Measurements from ENCODE around the gene FXYD4.

Gene FXYD4

DNA sequence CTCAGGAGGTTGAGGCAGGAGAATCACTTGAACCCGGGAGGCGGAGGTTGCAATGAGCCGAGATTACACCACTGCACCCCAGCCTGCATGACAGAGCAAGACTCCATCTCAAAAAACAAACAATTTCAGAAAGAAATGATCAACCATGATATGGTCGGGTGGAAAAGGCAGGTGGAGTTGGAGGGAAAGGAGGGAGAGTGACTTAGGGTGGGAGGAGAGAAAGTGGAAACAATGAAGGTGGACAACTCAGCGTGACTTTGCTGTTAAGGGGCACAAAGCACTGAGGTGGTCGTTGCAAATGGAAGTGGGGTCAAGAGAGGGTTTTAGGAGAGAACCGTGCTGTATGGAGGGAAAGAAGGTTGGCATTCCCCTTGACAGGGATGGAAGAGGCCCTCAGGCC lies 30.0 kb upstream of the FXYD4 start:
- H3K27ac ChIP-seq, result no peak overlapping the region
- TF ChIP-seq ZFX (IDR thresholded peaks at IDR 0.05; ENCODE audit: borderline replicate concordance), result no peak
- TF ChIP-seq, protein P1, sequence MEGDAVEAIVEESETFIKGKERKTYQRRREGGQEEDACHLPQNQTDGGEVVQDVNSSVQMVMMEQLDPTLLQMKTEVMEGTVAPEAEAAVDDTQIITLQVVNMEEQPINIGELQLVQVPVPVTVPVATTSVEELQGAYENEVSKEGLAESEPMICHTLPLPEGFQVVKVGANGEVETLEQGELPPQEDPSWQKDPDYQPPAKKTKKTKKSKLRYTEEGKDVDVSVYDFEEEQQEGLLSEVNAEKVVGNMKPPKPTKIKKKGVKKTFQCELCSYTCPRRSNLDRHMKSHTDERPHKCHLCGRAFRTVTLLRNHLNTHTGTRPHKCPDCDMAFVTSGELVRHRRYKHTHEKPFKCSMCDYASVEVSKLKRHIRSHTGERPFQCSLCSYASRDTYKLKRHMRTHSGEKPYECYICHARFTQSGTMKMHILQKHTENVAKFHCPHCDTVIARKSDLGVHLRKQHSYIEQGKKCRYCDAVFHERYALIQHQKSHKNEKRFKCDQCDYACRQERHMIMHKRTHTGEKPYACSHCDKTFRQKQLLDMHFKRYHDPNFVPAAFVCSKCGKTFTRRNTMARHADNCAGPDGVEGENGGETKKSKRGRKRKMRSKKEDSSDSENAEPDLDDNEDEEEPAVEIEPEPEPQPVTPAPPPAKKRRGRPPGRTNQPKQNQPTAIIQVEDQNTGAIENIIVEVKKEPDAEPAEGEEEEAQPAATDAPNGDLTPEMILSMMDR (IDR thresholded peaks at IDR 0.05), result no peak

DNA sequence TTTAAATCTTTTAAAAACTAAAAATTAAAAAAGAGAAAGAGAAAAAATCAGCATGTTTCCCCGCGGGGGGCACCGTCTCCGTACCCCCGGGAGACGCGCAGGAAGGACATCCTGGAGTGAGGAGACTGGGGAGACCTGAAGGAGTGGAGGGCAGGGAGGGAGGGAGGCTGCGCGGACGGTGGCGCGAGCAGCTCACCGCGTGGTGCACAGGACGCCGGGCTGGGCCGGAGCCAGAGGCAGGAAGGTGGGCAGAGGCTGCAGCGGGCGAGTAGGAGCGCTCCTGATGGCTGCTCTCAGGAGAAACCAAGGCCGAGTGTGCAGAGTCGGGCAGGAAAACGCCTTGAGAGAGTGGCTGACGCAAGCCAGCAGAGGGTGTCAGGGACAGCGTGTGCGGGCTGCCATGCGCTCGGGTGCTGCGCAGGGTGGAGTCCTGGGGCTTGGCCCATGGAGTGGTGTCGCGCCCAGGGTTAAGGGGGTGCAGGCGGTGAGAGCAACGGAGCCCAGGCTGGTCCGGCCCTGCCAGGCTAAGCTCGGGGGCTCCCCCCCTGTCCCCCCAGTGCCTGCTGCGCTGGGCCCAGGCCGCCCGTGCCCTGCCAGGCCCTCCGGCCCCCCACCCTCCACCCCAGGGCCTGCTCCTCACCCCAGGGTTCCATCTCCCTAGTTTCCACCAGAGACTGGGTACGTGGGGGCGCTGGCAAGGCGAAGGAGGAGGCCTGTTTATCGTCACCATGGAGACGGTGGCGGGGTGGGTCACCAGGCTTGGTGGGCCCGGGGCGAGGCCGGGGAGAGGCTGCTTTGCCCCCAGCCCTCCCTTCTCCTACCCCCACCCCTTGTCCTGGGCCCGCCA lies 28.9 kb upstream of the FXYD4 start:
- no peak overlapping the region for H3K27ac ChIP-seq
- no peak for TF ChIP-seq ZFX (IDR thresholded peaks at IDR 0.05; ENCODE audit: borderline replicate concordance)
- TF ChIP-seq, protein P1 (IDR thresholded peaks at IDR 0.05), result no peak

DNA sequence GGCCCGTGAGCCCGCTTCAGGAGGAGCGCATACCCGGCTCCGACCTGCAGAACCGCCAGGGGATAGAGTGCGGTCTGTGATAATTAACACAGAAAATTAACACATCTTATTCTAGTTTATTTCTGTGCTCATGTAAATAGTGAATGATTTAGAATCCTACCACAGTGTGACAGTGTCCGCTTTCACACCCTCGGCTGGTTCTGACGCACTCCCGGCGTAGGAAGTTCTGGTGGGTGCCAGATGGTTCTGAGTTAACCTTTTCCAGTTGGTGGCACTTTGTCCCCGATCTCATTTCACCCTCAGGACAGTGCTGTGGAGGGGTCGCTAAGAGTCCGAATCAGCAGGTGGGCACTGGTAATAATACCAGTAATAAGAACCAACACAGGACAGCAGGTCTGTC lies 28.3 kb upstream of the FXYD4 start:
- no peak overlapping the region for H3K27ac ChIP-seq
- no peak for TF ChIP-seq ZFX (IDR thresholded peaks at IDR 0.05; ENCODE audit: borderline replicate concordance)
- TF ChIP-seq, protein P1 (IDR thresholded peaks at IDR 0.05), result no peak

DNA sequence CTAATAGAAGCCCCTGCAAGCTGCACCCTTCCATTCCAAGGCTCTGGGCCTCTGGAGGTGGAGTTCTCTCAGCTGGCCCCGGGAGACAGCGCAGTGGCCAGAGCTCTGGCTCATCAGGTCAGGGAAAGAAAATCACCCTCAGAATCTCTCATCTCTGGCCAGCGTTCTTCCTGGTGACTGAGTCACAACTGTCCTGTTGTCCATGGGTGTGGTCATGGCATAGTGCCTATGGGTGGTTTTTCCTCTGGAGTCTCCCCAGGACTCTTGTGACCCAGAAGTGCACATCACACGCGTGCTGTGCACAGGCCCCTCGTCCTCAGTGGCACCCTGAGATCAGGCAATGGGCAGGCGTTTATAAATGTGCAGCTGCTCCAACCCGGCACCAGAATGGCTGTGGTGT lies 27.4 kb upstream of the FXYD4 start:
- TF ChIP-seq, protein P1 (IDR thresholded peaks at IDR 0.05), result no peak
- no peak for TF ChIP-seq ZFX (IDR thresholded peaks at IDR 0.05; ENCODE audit: borderline replicate concordance)
- H3K27ac ChIP-seq, result no peak overlapping the region

DNA sequence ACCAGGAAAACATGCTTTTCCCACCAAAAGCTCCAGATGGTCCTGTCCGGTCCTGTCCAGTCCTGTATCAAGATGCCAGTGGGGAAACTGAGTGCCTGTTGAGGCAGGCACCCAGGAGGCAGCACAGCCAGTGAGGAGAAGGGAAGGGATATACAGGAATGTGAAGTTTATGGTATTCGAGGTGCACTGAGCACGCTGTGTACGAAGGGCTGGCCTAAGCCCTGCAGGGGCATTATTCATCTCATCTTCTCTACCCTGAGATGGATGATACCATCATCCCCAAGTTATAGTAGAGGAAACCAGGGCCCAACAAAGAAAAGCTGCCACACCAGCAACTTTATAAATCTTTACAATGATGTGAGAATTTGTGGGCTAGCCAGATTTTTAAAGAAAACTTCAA lies 23.4 kb upstream of the FXYD4 start:
- TF ChIP-seq ZFX (IDR thresholded peaks at IDR 0.05; ENCODE audit: borderline replicate concordance), result no peak
- TF ChIP-seq, protein P1 (IDR thresholded peaks at IDR 0.05), result no peak
- H3K27ac ChIP-seq, result no peak overlapping the region

DNA sequence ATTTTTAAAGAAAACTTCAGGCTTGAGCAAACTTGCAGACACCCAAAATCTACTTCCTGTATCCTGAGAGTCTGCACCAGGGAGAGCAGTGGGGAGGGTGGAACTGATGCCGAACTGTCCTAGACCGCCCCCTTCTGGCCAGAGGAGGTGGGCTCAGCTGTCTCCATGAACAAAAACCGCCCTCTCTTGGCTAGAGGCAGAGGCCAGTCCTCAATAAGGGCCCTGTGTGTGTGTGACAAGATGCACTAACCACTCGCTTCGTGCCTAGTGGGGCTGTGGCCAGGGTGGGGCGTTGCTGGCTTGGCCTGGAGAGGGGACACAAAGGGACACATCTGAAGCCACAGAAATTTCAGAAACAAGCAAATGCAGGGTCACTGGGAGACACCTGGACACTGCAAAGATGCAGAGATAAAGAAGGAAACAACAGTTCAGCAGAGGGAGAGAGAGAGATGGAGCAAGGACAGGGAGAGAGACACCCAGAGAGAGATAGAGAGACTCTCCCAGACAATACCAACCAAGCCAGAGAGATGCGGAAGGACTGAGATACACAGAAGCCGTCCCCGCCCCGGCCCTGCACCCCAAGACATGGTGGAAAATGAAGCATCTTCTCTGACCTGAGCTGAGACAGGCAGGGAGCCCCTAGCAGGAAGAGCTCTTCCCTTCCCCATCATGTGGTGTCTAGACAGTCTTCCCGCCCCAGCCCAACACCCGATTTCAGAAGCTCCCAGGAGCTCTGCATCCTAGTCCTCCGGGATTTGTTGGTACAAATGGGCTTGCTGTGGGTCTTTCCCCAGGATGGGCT lies 22.7 kb upstream of the FXYD4 start:
- H3K27ac ChIP-seq, result no peak overlapping the region
- TF ChIP-seq, protein P1 (IDR thresholded peaks at IDR 0.05), result peak; percentile 96
- TF ChIP-seq ZFX (IDR thresholded peaks at IDR 0.05; ENCODE audit: borderline replicate concordance), result no peak

DNA sequence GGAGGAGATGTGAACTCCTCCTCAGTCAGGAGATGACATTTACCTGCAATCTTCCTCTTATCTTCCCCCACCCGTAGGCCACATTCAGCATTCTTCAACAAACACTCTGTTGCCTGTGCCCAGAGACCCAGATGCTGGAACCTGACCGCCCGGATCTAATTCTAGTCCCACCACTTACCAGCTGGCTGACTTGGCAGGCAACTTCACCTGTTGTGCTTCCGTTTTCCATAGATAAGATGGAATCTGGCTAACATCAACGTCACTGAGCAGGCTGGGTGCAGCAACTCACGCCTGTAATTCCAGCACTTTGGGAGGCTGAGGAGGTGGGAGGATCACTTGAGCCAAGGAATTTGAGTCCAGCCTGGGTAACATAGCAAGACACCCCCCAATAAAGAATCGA lies 21.3 kb upstream of the FXYD4 start:
- no peak overlapping the region for H3K27ac ChIP-seq
- TF ChIP-seq, protein P1 (IDR thresholded peaks at IDR 0.05), result no peak
- no peak for TF ChIP-seq ZFX (IDR thresholded peaks at IDR 0.05; ENCODE audit: borderline replicate concordance)
